ENCODE measurements around the gene PRSS27.
"Not testable (repeated sequence)": the region's sequence is repeated elsewhere in the genome, so short reads cannot be mapped to it uniquely, and the experiment has no call there.

PRSS27 gene

DNA sequence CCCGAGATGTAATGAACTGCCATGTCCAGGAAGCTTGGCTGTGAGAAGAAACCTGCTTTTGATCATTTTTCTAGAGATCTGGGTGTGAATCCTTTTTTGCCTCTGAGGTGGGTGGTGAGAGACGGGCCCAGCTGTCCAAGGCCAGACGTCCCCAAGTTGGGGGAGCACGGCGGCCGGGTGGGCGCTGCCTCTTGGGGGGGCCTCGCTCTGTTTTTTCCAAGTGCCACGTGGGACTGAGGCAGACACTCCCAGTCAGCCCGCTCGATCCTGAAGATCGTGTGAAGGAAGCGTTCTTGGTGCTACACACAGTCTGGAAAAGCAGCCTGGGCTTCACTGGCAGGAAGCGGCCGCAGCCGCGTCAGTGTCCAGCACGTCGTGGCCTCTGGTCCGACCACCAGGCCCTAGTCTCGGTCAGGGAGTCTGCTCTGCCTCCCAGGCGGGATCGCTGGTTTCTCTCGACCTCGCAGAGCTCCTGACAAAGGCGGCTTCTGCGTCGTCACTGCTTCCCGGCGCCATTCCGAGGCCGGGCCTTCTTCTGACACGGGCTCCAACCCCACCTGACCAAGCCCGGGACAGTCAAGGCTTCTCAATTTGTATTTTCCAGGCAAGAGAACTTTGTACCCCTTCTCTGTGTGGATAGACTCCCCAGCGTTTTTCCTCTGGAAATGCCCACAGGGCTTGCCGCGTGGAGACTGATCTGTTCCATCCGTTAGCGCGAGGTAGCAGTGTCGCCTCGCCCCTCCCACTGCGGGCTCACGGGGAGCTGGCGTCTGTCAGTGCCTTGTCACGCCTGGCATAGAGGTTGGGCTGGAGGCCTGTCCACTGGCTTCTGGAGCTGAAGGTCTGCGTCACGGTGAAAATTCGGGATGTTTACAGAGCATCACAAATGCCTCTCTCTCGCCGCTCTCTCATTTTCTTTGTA lies 12.4 kb downstream of the PRSS27 start:
- DNase-seq, result no peak

- DNase-seq, result no peak
These were observed 13.3 kb downstream of the PRSS27 start for GRCh38 chr16:2706611-2707311.

GRCh38 chr16:2706085-2706484 lies 13.9 kb downstream of the PRSS27 start:
- no peak for DNase-seq

- no peak for DNase-seq
These were observed 14.7 kb downstream of the PRSS27 start for GRCh38 chr16:2705351-2705750.

- no peak for DNase-seq
These were observed 15.1 kb downstream of the PRSS27 start for GRCh38 chr16:2704983-2705275.

DNA sequence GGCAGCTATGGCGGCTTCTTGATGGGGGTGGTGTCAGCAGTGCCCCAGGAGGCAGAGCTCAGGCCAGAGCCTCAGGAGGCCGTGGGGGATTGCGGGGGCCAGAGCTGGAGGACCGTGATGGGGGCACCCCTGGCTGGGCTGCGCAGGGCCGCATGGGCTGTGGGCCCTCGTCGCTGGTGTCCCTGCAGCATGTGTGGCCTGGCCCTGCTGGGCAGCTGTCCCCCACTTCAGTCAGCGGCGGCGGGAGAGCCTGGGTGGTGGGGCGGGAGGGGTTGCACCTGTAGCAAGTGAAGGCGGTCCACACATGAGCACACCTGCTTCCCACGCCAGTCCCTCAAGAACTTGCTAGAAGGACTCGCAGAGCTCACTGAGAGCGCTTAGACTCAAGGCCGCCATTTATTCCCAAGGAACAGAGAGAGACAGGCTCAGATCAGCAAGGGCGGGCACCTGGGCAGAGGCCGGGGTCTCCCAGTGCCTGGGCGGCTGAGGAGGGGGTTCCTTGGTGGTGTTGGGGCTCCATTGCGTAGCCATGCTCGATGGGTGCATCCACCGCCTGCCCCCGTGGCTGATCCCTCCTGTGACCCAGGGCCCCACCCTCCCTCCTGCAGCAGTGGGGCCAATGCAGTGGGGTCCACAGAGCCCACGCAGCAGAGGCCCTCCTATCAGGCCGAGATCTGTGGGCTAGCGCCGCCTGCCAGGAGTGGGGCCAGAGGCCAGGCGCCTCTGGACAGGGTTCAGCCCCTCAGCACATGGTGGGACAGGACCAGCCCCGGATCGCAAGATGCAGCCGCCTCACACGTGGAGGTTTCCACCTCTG lies 15.7 kb downstream of the PRSS27 start:
- DNase-seq, result no peak

- no peak for DNase-seq
These were observed 16.9 kb downstream of the PRSS27 start for GRCh38 chr16:2702871-2703745.

GRCh38 chr16:2702438-2702825 lies 17.6 kb downstream of the PRSS27 start:
- no peak for DNase-seq

GRCh38 chr16:2701713-2702437 lies 18.1 kb downstream of the PRSS27 start:
- no peak for DNase-seq

GRCh38 chr16:2701272-2701671 lies 18.8 kb downstream of the PRSS27 start:
- no peak for DNase-seq

DNA sequence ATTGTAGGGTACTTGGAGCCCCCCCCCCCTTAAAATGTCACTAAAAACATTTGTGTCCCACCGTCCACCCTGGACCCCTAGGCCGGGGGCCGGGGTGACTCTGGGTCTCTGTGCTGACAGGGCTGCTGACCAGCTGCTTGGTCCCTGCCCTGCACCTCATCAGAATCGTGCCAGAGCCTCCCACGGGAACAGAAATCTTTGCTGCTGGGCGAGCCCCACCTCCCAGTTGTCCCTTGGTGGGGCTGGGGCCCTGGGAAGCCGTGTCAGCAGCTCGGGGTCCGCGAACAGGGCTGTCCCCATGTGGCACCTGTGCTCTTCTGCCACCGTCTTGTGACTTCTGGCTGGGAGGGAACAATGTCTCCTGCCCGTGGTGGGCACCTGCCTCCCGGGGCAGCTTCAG lies 19.2 kb downstream of the PRSS27 start:
- DNase-seq, result no peak

DNA sequence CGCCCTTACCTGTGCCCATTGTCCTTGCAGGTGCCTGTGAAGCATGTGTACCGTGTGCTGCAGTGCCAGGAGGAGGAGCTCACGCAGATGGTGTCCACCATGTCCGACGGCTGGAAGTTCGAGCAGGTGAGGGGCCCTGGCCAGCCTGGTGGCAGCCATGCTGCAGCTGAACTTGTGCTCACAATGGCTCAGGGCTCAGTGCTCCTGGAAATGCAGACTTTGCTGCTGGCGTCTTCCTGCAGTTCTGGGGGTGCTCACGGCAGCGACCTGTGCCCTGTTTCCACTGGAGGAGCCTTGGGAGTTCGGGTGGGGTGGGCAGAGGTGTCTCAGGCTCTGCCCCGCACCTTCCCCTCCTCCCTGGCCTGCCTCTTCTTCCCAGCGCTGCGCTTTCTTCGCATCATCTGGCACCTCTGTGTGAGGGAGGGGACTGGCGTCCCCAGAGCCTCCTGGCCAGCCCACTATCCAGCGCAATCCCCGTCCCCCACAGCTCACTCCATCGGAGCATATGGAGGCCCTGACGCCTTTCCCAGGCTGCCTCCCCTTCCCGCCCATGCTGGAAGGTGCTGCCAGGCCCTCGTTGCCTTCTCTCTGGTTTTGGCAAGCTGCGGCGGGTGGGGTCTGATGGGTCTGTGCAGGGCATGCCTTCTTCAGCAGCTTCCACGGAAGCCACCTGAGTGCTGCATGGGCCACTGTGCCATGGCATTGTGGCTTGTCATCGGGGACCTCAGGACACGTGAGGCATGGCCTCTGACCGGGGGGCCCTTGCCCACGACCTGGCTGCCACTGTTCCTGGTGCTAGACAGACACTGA lies 20.0 kb downstream of the PRSS27 start:
- no peak for DNase-seq

- DNase-seq, result no peak
These were observed 20.9 kb downstream of the PRSS27 start for GRCh38 chr16:2698965-2699750.

DNA sequence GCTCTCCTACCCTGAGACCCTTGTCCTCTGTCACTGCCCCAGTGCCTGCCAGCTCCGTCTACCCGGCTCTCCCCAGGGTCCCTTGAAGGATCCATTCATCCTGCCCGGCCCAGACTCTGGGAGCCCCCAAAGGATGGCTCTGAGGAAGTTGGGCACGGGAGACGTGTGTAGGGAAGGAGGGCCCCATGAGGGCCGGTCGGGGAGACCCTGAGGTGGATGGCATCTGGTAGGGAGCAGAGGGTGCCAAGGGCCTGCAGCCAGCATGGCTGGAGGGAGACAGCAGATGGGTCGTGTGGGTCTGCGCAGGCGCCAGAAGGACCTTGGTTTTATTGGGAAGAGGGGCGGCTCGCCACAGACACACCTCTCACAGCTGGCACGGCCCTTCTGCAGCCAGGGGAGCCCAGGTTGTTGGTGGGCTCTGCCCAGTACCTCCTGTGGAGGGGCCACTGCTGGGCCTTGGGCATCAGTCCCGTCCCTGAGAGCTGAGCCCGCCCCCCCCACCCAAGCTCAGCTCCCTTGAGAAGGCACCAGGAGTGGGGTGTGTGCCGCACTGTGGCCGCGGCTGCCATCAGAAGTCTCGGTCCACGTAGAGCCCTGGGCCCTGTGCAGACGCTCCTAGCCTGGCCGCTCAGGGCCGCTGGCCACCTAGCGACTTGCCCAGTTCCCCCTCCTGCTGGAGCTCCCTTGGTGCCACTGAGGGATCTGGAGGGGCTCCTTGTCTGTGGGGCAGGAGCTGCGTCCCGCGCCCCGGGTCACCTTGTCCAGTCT lies 21.7 kb downstream of the PRSS27 start:
- DNase-seq, result no peak

DNA sequence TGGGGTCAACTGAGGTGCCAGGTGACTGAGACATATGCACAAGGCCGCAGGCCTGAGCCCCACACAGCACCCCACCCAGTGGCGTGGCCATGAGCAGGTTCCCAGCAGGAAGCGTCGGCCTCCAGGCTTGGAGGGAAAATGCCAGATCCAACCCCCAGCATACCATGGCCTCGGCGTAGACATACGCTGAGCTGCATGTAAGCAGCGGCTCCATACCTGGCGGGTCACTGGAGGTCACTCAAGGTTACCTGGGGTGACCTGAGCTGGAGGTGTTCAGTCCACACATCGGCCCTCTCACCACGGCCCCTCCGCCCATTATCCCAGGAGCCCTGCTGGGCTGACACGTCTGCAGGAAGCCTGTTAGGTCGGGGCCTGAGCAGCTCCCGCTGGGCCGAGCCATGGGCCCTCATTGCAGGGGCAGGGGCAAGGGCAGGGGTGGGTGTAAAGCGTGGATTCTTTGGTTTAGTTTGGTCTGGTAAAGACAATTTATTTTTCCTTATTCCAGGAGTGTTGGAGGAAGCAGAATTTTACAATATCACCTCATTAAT lies 22.5 kb downstream of the PRSS27 start:
- DNase-seq, result no peak

DNA sequence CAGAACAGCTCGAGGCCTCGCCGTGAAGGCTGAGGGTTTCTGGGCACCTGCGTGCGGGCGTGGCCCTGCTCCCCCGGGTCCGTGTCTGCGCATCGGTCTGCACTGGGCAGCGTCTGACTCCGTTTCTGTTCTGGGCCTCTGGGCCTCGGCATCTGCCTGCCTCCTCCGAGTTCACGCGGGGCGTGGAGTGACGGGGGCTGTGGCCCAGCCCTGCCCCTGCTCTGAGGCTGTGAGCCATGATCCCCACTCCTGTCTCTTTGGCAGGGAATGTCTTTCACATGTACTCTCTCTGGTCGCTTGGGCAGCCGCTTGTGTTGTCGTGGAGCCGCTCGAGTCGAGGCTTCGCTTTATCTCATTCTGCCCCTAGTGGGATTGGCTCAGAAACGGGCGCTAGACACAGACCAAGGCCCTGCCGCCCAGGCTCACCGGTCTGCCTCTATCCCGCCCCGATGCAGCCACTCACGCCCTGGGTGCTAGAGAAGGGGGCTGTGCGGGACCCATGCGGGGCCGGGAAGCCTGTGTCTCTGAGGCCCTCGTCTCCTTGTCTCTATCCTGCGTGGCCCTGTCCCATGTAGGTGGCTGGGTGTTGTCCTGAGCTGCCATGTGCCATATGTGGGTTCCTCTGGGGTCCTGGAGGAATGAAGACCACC lies 23.3 kb downstream of the PRSS27 start:
- not testable (repeated sequence) for DNase-seq

- DNase-seq, result no peak
These were observed 26.9 kb downstream of the PRSS27 start for GRCh38 chr16:2692948-2693651.
